Glutamatergic neuron (in vitro differentiated cells): Measurements from ENCODE around the gene ANKRD63. TPM values are rescaled to one million over a fixed set of nuclear protein-coding genes. Genes with fewer than 3 reads are reported as not detected.
A peak's percentile ranks its signal among the peaks of the same experiment; 100 is the strongest.

Source experiments
- DNase-seq: peaks from one replicate; pipeline ENCODE4 v3.0.0; 2022
- H3K27ac Mint-ChIP-seq: one replicate; pipeline ENCODE4 v1.8.0; 2020; ENCODE audit warnings: mild to moderate bottlenecking, mixed read lengths, inconsistent platforms; ENCODE audit not compliant: unreplicated experiment
- H3K27me3 Mint-ChIP-seq: one replicate; pipeline ENCODE4 v1.8.0; 2020; ENCODE audit warnings: mild to moderate bottlenecking, moderate library complexity, mixed read lengths, inconsistent platforms; ENCODE audit not compliant: unreplicated experiment
- H3K36me3 Mint-ChIP-seq: one replicate; pipeline ENCODE4 v1.8.0; 2020; ENCODE audit warnings: mild to moderate bottlenecking, mixed read lengths, inconsistent platforms; ENCODE audit not compliant: unreplicated experiment
- H3K4me1 Mint-ChIP-seq: one replicate; pipeline ENCODE4 v1.8.0; 2020; ENCODE audit warnings: mild to moderate bottlenecking, low read depth, mixed read lengths, inconsistent platforms; ENCODE audit not compliant: unreplicated experiment
- H3K4me3 Mint-ChIP-seq: one replicate; pipeline ENCODE4 v1.8.0; 2020; ENCODE audit warnings: mild to moderate bottlenecking, mixed read lengths, inconsistent platforms; ENCODE audit not compliant: unreplicated experiment
- H3K9me3 Mint-ChIP-seq: one replicate; pipeline ENCODE4 v1.8.0; 2020; ENCODE audit warnings: mild to moderate bottlenecking, moderate library complexity, mixed read lengths, inconsistent platforms; ENCODE audit not compliant: unreplicated experiment
- CTCF ChIP-seq: fragments of 200-600 bp; sonication (generic); IDR thresholded peaks from one replicate; pipeline ENCODE4 v1.5.0; 2021; ENCODE audit not compliant: partially characterized antibody, unreplicated experiment
- total RNA-seq: library from RNA; stranded (reverse); fragmentation: NEBNext Ultra II Directional; extraction: Animal tissue kit (Norgen Biotek cat#: 25700); gene quantifications from one replicate; pipeline ENCODE4 v1.2.1, GENCODE V29; 2021; ENCODE audit not compliant: unreplicated experiment

Gene ANKRD63
- total RNA-seq, 1 donor from 2014 or later = not detected

DNA sequence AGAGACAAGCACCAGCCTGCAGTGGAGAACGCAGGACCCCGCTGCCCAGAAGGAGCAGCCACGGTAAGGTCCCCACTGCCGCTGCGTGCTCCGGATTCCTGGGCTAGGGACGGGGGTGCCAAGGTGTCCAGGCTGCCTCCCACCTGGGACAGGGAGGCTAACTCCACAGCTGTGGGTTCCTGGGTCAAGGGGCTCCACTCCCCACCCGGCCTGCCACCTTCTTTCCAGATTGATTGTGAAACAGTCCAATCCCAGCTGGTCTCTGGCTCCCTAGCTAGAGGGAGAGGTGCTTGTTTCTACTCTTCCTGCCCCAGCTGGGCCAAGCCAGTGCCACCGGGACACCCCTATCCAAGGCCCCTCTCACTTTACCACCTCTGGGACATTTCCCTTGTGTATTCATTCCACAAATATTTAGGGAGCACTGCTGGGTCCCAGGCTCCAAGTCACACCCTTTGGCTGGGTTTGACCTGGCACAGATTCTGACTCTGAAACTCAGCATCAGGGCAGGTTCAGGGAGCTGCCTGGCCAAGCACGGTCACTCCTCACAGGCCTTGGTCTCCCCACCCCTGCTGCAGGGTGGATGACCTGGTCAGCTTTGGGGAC is 42.1 kb downstream of the ANKRD63 start:
- DNase-seq = no peak
- no peaks in the 10 kb centered on the region for H3K36me3 Mint-ChIP-seq
- H3K4me1 Mint-ChIP-seq = peaks cover 5% of the 10 kb centered on the region
- peaks cover 2% of the 10 kb centered on the region for H3K9me3 Mint-ChIP-seq
- no peak for TF ChIP-seq CTCF
- no peak overlapping the region for H3K27ac Mint-ChIP-seq
- H3K27me3 Mint-ChIP-seq = peaks cover 6% of the 10 kb centered on the region
- no peak overlapping the region for H3K4me3 Mint-ChIP-seq

DNA sequence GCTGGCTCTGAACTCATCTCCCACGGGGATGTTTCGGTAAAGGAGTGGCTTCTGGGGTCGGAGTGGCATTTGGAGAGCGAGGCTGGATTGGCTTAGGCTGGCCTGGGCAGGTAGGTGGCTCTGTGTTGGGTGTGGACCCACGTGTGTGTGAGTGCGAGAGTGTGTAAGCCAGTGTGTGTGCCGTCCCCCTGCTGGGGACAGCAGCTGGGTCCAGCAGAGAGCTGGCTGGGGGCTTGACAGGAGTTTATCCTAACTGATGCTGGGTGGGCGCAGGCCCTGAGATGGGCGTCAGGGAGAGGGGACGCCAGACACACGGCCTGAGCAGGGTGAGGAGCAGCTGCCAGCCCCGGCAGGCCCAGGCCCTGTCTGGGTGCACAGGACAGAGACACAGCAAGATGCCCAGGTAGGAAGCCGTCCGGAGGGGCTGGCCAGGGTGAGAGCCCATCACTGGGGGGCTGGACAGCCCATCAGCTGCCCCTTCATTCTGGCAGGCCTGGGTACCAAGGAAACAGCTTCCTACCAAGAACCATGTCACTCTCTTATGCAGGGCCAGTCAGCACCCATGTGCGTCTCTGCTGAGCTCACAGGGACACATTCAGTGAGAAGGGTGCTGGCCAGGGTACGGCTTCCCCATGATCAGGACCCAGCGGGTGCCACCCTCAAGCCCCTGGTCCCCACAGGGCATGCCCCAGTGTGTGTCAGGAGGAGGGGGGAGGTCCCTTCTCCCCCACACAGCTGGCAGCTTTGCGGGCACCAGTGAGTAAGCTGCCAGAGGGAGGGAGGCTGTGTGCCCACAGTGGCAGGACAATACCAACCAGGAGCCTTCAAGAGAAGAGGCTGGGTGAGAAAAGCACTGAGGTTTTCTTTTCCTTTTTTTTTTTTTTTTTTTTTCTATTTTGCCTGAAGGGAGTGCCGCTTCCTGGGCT is 42.9 kb downstream of the ANKRD63 start:
- Mint-ChIP-seq H3K36me3 (no peaks in the 10 kb centered on the region), H3K4me1 (peaks cover 5% of the 10 kb centered on the region), H3K27me3 (peaks cover 6% of the 10 kb centered on the region), H3K4me3 (peak overlapping the region; percentile 71), H3K9me3 (peaks cover 2% of the 10 kb centered on the region), H3K27ac (peak overlapping the region; percentile 48)
- DNase-seq = no peak
- TF ChIP-seq CTCF = no peak

DNA sequence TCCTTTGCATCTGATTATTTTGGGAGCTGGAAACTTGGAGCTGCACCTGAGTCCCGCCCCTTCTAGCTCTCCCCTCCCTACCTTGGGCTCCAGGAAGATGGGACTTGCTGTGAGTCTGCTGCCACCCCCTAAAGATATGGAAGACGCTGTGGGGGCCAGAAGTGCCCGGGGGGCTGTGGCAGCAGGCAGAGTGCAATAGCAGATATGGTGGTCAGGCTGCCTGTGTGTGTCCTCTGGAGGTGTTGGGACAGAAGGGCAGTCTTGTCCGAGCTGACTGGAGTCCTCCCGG is 43.5 kb downstream of the ANKRD63 start:
- peak overlapping the region; percentile 48 for H3K27ac Mint-ChIP-seq
- H3K27me3 Mint-ChIP-seq = peaks cover 6% of the 10 kb centered on the region
- peak overlapping the region; percentile 71 for H3K4me3 Mint-ChIP-seq

DNA sequence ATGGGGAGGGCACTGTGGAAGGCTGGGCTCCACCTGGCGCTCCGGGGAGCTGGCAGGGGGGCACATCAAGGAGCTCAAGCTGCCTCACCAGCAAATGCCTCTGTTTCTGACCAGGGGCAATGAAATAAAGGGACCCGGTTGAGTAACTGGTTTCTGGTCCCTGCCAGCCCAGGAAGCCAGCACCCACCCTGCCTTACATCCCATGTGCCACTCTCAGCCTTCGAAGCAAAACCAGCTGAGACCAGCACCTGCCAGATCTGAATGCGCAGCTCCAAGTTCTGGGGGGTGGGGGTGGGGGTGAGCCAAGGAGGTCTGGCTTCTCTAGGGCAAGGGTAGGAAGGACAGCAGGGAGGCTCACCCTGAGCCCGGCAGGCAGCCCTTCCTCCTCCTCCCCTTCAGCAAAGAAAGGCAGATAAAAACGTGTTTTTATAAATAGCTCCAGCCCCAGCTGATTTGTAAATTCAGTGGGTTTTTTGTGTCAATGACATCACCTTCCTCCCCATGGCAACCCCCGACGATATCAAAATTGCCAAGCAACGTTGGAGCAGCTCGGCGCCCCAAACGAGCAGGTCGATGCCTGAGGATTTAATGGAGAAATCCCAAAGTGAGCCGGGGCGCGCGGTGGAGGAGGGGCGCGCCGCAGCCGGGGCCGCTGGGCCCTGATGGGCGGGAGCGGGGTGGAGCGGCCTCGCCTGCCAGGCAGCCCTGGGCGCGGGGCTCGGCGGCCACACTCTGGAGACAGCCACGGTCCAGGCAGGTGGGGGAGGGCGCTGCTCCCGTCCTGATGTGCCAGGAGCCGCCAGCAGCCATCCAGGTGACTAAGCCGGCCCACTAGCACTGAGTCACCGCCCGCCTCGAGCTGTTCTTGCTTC is 44.1 kb downstream of the ANKRD63 start, which contains the start of gene PAK6:
Gene PAK6 (plus strand): TSS at position 532 of the 872 bp plus-strand sequence. CDS start 25,723 bp downstream, outside the sequence.
- Mint-ChIP-seq H3K36me3 (no peaks in the 10 kb centered on the region), H3K4me1 (peaks cover 5% of the 10 kb centered on the region), H3K27me3 (peaks cover 6% of the 10 kb centered on the region), H3K27ac (peak within 1 kb of the TSS; percentile 48), H3K4me3 (peak within 1 kb of the TSS; percentile 74), H3K9me3 (peaks cover 2% of the 10 kb centered on the region)
- peak; percentile 70 for DNase-seq
- TF ChIP-seq CTCF = no peak

More for the DNA sequence above, 43.5 kb downstream of the ANKRD63 start:
- Mint-ChIP-seq H3K9me3 (peaks cover 2% of the 10 kb centered on the region), H3K4me1 (peaks cover 5% of the 10 kb centered on the region), H3K36me3 (no peaks in the 10 kb centered on the region)
- no peak for TF ChIP-seq CTCF
- DNase-seq = no peak
